Neutrophil (primary cell): ENCODE data around the gene SSC4D.

Experiments
- H3K27ac ChIP-seq: fragments of 200-600 bp; sonication (generic); 2 replicates; pipeline ENCODE4 v1.5.1; 2016; ENCODE audit warnings: mild to moderate bottlenecking, moderate library complexity
- H3K27me3 ChIP-seq: fragments of 200-600 bp; sonication (generic); 2 replicates; pipeline ENCODE4 v1.6.0; 2016; ENCODE audit warnings: mild to moderate bottlenecking
- H3K36me3 ChIP-seq: fragments of 200-600 bp; sonication (generic); 2 replicates; pipeline ENCODE4 v1.5.1; 2017
- H3K4me1 ChIP-seq, 2 experiments: fragments of 200-600 bp in 1 of 2; sonication (generic) in 1 of 2; 1 replicate in 1 of 2; 2 replicates in 1 of 2; pipeline versions ENCODE4 v1.5.1 to v1.6.1; 2013 to 2016; ENCODE audit warnings: low read depth in 1 of 2, low read length in 1 of 2, mild to moderate bottlenecking in 1 of 2, moderate library complexity in 1 of 2; ENCODE audit not compliant: control insufficient read depth in 1 of 2, insufficient read depth in 1 of 2
- H3K4me3 ChIP-seq, 2 experiments: fragments of 200-600 bp in 1 of 2; sonication (generic) in 1 of 2; 1 replicate in 1 of 2; 2 replicates in 1 of 2; pipeline ENCODE4 v1.5.1; 2013 to 2016; ENCODE audit warnings: low read depth in 1 of 2, low read length in 1 of 2, mild to moderate bottlenecking in 1 of 2, moderate library complexity in 1 of 2
- H3K9me3 ChIP-seq: fragments of 200-600 bp; sonication (generic); 2 replicates; pipeline ENCODE4 v1.5.1; 2016
- CTCF ChIP-seq: fragments of 200-600 bp; sonication (generic); IDR thresholded peaks from 2 replicates; pipeline ENCODE4 v1.5.1; 2016; ENCODE audit warnings: antibody characterized with exemption

The SSC4D gene

GRCh38 chr7:76349313-76349885 is 60.1 kb downstream of the SSC4D start:
- no peaks in the 10 kb centered on the region for H3K27me3 ChIP-seq
- no peak overlapping the region for H3K27ac ChIP-seq
- H3K4me3 ChIP-seq: no peak overlapping the region
- H3K9me3 ChIP-seq: no peaks in the 10 kb centered on the region
- TF ChIP-seq CTCF: no peak
- peaks cover 29% of the 10 kb centered on the region for H3K36me3 ChIP-seq
- H3K4me1 ChIP-seq: peaks cover 16 to 19% of the 10 kb centered on the region in 2 experiments

- Histone ChIP-seq H3K27me3 (no peaks in the 10 kb centered on the region), H3K27ac (peak overlapping the region; percentile 41), H3K36me3 (peaks cover 42% of the 10 kb centered on the region), H3K4me3 (no peak overlapping the region), H3K4me1 (peaks cover 16 to 19% of the 10 kb centered on the region in 2 experiments), H3K9me3 (no peaks in the 10 kb centered on the region)
- no peak for TF ChIP-seq CTCF
These were observed 61.8 kb downstream of the SSC4D start for GRCh38 chr7:76347710-76348109.

GRCh38 chr7:76346778-76347177 is 62.7 kb downstream of the SSC4D start:
- H3K27ac ChIP-seq: peak overlapping the region; percentile 54

GRCh38 chr7:76346097-76346496 is 63.4 kb downstream of the SSC4D start:
- H3K36me3 ChIP-seq: peaks cover 42% of the 10 kb centered on the region

More at GRCh38 chr7:76346778-76347177, 62.7 kb downstream of the SSC4D start:
- no peaks in the 10 kb centered on the region for H3K27me3 ChIP-seq
- H3K4me3 ChIP-seq: no peak overlapping the region
- no peaks in the 10 kb centered on the region for H3K9me3 ChIP-seq
- H3K36me3 ChIP-seq: peaks cover 42% of the 10 kb centered on the region
- no peak for TF ChIP-seq CTCF
- H3K4me1 ChIP-seq: peaks cover 16 to 19% of the 10 kb centered on the region in 2 experiments

GRCh38 chr7:76343931-76344321 is 65.6 kb downstream of the SSC4D start:
- H3K27ac ChIP-seq: no peak overlapping the region
- peaks cover 32% of the 10 kb centered on the region for H3K36me3 ChIP-seq
- no peak overlapping the region for H3K4me3 ChIP-seq
- TF ChIP-seq CTCF: no peak
- no peaks in the 10 kb centered on the region for H3K9me3 ChIP-seq
- peaks cover 16 to 19% of the 10 kb centered on the region in 2 experiments for H3K4me1 ChIP-seq
- no peaks in the 10 kb centered on the region for H3K27me3 ChIP-seq

More at GRCh38 chr7:76346097-76346496, 63.4 kb downstream of the SSC4D start:
- no peaks in the 10 kb centered on the region for H3K27me3 ChIP-seq
- H3K27ac ChIP-seq: peak overlapping the region; percentile 54
- H3K4me1 ChIP-seq: peaks cover 16 to 19% of the 10 kb centered on the region in 2 experiments
- H3K4me3 ChIP-seq: no peak overlapping the region
- H3K9me3 ChIP-seq: no peaks in the 10 kb centered on the region
- TF ChIP-seq CTCF: no peak
